Measurements from ENCODE around the gene SMIM27. TPM values are rescaled to one million over a fixed set of nuclear protein-coding genes. Genes with fewer than 3 reads are reported as not detected.

The SMIM27 gene
- total RNA-seq, 1 donor from 2014 or later = 4.1 TPM

DNA sequence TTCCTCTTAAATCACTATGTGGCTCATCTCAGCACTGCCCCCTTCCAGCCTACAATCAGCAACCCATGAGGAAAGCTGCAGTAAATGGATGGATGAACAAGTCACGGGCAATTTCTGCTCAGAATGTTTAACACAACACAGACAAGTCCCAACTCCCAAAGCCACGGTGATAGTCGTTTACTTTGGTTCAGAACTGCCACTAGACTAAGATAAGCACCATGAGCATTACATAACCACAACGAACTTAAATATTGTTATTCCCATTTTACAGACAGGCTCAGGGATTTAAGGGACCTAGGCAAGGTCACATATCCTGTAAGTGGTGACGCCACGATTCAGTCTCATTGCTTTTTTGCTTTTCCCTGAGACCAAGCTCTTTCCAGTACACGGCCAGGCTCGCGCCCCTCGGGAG lies 2.0 kb upstream of the SMIM27 start:
- TF ChIP-seq, protein P1, sequence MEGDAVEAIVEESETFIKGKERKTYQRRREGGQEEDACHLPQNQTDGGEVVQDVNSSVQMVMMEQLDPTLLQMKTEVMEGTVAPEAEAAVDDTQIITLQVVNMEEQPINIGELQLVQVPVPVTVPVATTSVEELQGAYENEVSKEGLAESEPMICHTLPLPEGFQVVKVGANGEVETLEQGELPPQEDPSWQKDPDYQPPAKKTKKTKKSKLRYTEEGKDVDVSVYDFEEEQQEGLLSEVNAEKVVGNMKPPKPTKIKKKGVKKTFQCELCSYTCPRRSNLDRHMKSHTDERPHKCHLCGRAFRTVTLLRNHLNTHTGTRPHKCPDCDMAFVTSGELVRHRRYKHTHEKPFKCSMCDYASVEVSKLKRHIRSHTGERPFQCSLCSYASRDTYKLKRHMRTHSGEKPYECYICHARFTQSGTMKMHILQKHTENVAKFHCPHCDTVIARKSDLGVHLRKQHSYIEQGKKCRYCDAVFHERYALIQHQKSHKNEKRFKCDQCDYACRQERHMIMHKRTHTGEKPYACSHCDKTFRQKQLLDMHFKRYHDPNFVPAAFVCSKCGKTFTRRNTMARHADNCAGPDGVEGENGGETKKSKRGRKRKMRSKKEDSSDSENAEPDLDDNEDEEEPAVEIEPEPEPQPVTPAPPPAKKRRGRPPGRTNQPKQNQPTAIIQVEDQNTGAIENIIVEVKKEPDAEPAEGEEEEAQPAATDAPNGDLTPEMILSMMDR (IDR thresholded peaks at IDR 0.05; ENCODE audit: insufficient read depth, low read length, poor library complexity, severe bottlenecking) = peak; percentile 39
- DNase-seq (ENCODE audit: low read depth) = no peak
- Histone ChIP-seq H3K27me3 (ENCODE audit: control insufficient read depth, insufficient read depth, low read length) (no peaks in the 10 kb centered on the region), H3K36me3 (ENCODE audit: control insufficient read depth, insufficient read depth, low read length) (no peaks in the 10 kb centered on the region), H3K4me3 (ENCODE audit: low read depth, low read length) (peak overlapping the region; percentile 77)

DNA sequence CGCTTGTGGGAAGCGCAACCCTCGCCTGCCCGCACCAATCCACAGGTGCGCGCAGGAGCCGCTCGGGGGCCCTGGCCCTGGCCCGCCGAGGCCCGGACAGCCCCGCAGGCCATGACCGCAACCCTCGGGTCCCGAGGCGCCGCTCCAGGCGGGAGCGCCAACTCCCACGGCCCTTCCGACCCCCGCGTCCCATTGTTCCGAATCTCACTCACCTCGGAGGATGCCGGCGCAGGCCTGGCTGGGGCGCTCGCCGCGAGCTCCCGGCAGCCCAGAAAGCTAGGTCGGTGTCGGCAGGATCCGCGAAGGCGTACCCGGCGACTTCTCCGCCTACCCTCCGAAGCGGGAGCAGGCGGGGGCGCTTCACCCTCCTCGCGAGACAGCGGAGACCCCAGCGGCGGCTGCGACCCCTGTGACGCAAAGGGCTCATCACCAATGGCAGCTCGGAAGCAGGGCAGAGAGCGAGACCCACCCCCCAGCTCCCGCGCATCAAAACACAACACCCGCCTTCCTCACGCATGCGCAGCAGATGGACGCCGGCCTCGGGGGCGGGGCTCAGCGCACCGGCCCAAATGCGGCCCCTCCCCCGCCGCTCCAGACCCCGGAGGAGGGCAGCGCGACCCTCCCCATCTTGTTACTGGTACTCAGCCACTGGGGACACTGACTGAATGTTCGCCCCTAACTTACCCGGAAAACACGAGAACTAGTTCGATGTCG lies 1.4 kb upstream of the SMIM27 start:
- no peaks in the 10 kb centered on the region for H3K27me3 ChIP-seq (ENCODE audit: control insufficient read depth, insufficient read depth, low read length)
- TF ChIP-seq, protein P1 (IDR thresholded peaks at IDR 0.05; ENCODE audit: insufficient read depth, low read length, poor library complexity, severe bottlenecking) = peak; percentile 3
- H3K36me3 ChIP-seq (ENCODE audit: control insufficient read depth, insufficient read depth, low read length) = no peaks in the 10 kb centered on the region
- peak; percentile 71 for DNase-seq (ENCODE audit: low read depth)
- H3K4me3 ChIP-seq (ENCODE audit: low read depth, low read length) = peak overlapping the region; percentile 77

DNA sequence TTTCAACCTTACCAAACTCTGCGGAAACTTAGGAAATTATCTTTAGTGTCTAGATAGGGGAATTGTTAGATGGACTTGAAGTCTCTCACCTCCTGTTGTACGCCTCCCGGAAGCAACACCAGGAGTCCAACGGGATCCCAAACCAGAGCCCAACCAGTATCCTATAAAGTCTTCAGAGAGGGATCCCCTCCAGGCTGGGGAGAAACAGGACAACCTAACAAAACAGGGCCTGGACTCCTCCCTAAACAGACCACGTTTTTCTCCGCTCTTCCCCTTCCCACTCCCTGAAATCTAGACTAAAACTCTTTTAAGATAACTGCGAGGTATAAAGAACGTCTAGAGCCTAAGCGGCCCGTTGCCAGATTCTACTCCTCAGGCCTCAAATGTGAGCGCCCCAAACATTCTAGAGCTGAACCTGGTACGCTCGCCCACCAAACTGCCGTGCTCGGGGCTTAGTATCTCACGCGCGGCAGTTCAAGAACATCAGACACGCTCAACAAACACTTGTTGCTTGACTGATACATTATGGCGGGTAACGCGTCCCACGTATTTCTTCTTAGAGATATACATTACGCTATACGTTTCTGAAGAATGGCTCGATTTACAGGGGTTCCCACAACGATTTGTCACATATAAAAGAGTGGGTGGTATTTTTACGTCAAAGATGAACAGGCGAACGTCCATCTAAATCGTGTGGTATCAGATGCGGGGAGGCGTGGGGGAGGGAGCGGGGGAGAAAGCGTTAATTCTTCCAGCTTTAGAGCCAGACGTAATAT lies 663 bp upstream of the SMIM27 start:
- TF ChIP-seq, protein P1 (IDR thresholded peaks at IDR 0.05; ENCODE audit: insufficient read depth, low read length, poor library complexity, severe bottlenecking) = no peak
- DNase-seq (ENCODE audit: low read depth) = no peak
- Histone ChIP-seq H3K27me3 (ENCODE audit: control insufficient read depth, insufficient read depth, low read length) (no peaks in the 10 kb centered on the region), H3K4me3 (ENCODE audit: low read depth, low read length) (peak overlapping the region; percentile 77), H3K36me3 (ENCODE audit: control insufficient read depth, insufficient read depth, low read length) (no peaks in the 10 kb centered on the region)

DNA sequence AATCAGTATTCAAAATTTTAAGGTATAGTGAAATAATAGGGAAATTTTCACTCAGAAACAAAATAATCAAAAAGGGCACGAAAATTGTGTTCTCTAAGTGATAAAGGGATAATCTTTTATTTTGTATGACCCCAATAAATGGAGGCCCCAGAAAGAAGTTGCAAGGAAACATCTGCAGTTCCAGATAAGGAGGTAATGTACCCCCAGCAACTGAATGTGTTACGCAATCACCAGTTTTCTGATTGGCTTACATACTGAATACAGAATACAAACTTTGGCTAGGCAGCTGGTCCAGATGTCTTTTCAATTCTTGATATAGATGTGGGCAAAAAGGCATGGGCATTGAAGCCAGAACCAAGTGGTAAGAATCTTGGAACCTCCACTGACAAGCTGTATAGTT lies 2.0 kb downstream of the SMIM27 start:
- no peaks in the 10 kb centered on the region for H3K36me3 ChIP-seq (ENCODE audit: control insufficient read depth, insufficient read depth, low read length)
- no peak overlapping the region for H3K4me3 ChIP-seq (ENCODE audit: low read depth, low read length)
- H3K27me3 ChIP-seq (ENCODE audit: control insufficient read depth, insufficient read depth, low read length) = no peaks in the 10 kb centered on the region
- no peak for DNase-seq (ENCODE audit: low read depth)
- TF ChIP-seq, protein P1 (IDR thresholded peaks at IDR 0.05; ENCODE audit: insufficient read depth, low read length, poor library complexity, severe bottlenecking) = no peak

DNA sequence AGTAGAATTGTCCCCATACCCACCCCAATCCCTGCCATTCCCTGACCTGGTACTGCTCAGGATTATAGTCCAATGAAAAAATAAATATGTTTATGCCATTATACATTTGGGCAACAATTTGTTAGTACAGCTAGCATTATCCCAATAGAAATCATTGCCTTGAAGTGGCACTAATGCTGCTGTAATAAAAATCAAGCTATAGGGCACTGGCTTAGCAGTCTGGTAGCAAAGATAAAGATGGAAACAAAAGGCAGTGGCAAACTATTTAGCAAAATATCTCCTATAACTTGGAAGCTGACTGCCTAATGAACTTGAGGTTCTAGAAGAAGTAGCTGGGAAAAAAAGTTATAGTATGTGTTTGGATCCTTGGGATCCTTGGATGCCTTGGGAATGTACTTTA lies 2.5 kb downstream of the SMIM27 start:
- TF ChIP-seq, protein P1 (IDR thresholded peaks at IDR 0.05; ENCODE audit: insufficient read depth, low read length, poor library complexity, severe bottlenecking) = no peak
- Histone ChIP-seq H3K27me3 (ENCODE audit: control insufficient read depth, insufficient read depth, low read length) (no peaks in the 10 kb centered on the region), H3K4me3 (ENCODE audit: low read depth, low read length) (no peak overlapping the region), H3K36me3 (ENCODE audit: control insufficient read depth, insufficient read depth, low read length) (no peaks in the 10 kb centered on the region)
- DNase-seq (ENCODE audit: low read depth) = no peak

Data from kidney epithelial cell (primary cell).